HepG2 (cell line): ENCODE results near the gene AUP1. TPM values are rescaled to one million over a fixed set of nuclear protein-coding genes. Genes with fewer than 3 reads are reported as not detected.

Experiments used
- ARHGAP35 ChIP-seq: sonication (generic); formaldehyde crosslinking; IDR thresholded peaks from 2 replicates; pipeline ENCODE4 v1.9.0; 2022; ENCODE audit warnings: mild to moderate bottlenecking, inconsistent platforms, moderate library complexity, missing genetic modification reagents, borderline replicate concordance
- FLYWCH1 ChIP-seq: sonication (generic); formaldehyde crosslinking; IDR thresholded peaks from 2 replicates; pipeline ENCODE4 v1.8.1; 2023; ENCODE audit warnings: mild to moderate bottlenecking, missing genetic modification reagents
- FOXA1 ChIP-seq, 2 experiments: fragments of 450-650 bp in 1 of 2; sonication (generic) in 1 of 2; formaldehyde crosslinking in 1 of 2; IDR thresholded peaks; 2 replicates each; pipeline versions ENCODE4 v1.4.0 to v1.6.1; 2016 to 2020; ENCODE audit warnings: missing genetic modification reagents in 1 of 2
- FOXK1 ChIP-seq: sonication (generic); formaldehyde crosslinking; IDR thresholded peaks from 2 replicates; pipeline ENCODE4 v1.4.0; 2020; ENCODE audit warnings: low read depth, missing genetic modification reagents, borderline replicate concordance
- MAZ ChIP-seq, 2 experiments: sonication (generic) in 1 of 2; formaldehyde crosslinking in 1 of 2; IDR thresholded peaks; 2 replicates each; pipeline versions ENCODE4 v1.5.0 to v1.6.1; 2012 to 2020; ENCODE audit warnings: low read depth in 2 of 2, mild to moderate bottlenecking in 2 of 2, borderline replicate concordance in 1 of 2, improper control_type of control experiment in 1 of 2, low read length in 1 of 2, missing genetic modification reagents in 1 of 2, moderate library complexity in 1 of 2
- PHB2 ChIP-seq: fragments of 450-650 bp; IDR thresholded peaks from 2 replicates; pipeline ENCODE4 v1.6.1; 2018; ENCODE audit not compliant: partially characterized antibody
- SNRNP70 ChIP-seq: fragments of 200-400 bp; formaldehyde crosslinking; IDR thresholded peaks from 2 replicates; pipeline ENCODE4 v1.6.1; 2017; ENCODE audit warnings: mild to moderate bottlenecking, low read depth, low read length, moderate library complexity
- TBX3 ChIP-seq: fragments of 450-650 bp; IDR thresholded peaks from 2 replicates; pipeline ENCODE4 v1.6.1; 2017; ENCODE audit warnings: antibody characterized with exemption, mild to moderate bottlenecking, inconsistent platforms, borderline replicate concordance
- ZNF460 ChIP-seq: sonication (generic); formaldehyde crosslinking; IDR thresholded peaks from 2 replicates; pipeline ENCODE4 v1.5.1; 2020; ENCODE audit warnings: missing genetic modification reagents, mild to moderate bottlenecking, borderline replicate concordance
- ZNF615 ChIP-seq: sonication (generic); formaldehyde crosslinking; IDR thresholded peaks from 2 replicates; pipeline ENCODE4 v1.5.0; 2020; ENCODE audit warnings: mild to moderate bottlenecking, missing genetic modification reagents, borderline replicate concordance
- ZNF768 ChIP-seq: sonication (generic); formaldehyde crosslinking; IDR thresholded peaks from 2 replicates; pipeline ENCODE4 v1.4.0; 2020; ENCODE audit warnings: missing genetic modification reagents
- polyA plus RNA-seq, 8 experiments: library from polyadenylated mRNA; depleted of rRNA in 3 of 8; stranded (reverse) in 7 of 8; unstranded in 1 of 8; fragments of >200 nt; fragmentation: Illumina TruSeq in 4 of 8; extraction: Trizol in 4 of 8; gene quantifications; 2 replicates each; pipeline versions ENCODE4 v1.2.1 to v1.2.3, GENCODE V29; 2011 to 2016; ENCODE audit warnings: low read depth in 4 of 8, missing spikeins in 1 of 8, mixed read lengths in 1 of 8; ENCODE audit not compliant: insufficient read depth in 1 of 8
- total RNA-seq, 5 experiments: library from RNA; depleted of rRNA; stranded (reverse); fragments of >200 nt; fragmentation: Illumina TruSeq; extraction: Trizol; gene quantifications; 2 replicates each; pipeline ENCODE4 v1.2.3, GENCODE V29; 2016; ENCODE audit warnings: low read depth in 1 of 5
- TF ChIP-seq, protein P1 (sequence below): sonication (generic); formaldehyde crosslinking; IDR thresholded peaks from 2 replicates; pipeline ENCODE4 v1.9.0; 2021; ENCODE audit warnings: missing genetic modification reagents, borderline replicate concordance
- TF ChIP-seq, protein P2 (sequence below): sonication (generic); formaldehyde crosslinking; IDR thresholded peaks from 2 replicates; pipeline ENCODE4 v1.8.1; 2023; ENCODE audit warnings: missing genetic modification reagents, inconsistent platforms, borderline replicate concordance
- TF ChIP-seq, protein P3 (sequence below), 2 experiments: sonication (generic) in 1 of 2; formaldehyde crosslinking in 1 of 2; IDR thresholded peaks; 2 replicates each; pipeline versions ENCODE4 v1.4.0 to v1.6.1; 2016 to 2020; ENCODE audit warnings: borderline replicate concordance in 1 of 2, low read depth in 1 of 2, mild to moderate bottlenecking in 1 of 2, missing genetic modification reagents in 1 of 2
- TF ChIP-seq, protein P4 (sequence below): sonication (generic); formaldehyde crosslinking; conservative IDR thresholded peaks from 2 replicates; pipeline ENCODE4 v1.8.1; 2023; ENCODE audit warnings: missing genetic modification reagents

The AUP1 gene
- total and polyA plus RNA-seq, 2 of the 13 experiments (the other 11 are each of a cell fraction or from before 2014, with no cell fraction given) = 174 to 267 TPM

DNA sequence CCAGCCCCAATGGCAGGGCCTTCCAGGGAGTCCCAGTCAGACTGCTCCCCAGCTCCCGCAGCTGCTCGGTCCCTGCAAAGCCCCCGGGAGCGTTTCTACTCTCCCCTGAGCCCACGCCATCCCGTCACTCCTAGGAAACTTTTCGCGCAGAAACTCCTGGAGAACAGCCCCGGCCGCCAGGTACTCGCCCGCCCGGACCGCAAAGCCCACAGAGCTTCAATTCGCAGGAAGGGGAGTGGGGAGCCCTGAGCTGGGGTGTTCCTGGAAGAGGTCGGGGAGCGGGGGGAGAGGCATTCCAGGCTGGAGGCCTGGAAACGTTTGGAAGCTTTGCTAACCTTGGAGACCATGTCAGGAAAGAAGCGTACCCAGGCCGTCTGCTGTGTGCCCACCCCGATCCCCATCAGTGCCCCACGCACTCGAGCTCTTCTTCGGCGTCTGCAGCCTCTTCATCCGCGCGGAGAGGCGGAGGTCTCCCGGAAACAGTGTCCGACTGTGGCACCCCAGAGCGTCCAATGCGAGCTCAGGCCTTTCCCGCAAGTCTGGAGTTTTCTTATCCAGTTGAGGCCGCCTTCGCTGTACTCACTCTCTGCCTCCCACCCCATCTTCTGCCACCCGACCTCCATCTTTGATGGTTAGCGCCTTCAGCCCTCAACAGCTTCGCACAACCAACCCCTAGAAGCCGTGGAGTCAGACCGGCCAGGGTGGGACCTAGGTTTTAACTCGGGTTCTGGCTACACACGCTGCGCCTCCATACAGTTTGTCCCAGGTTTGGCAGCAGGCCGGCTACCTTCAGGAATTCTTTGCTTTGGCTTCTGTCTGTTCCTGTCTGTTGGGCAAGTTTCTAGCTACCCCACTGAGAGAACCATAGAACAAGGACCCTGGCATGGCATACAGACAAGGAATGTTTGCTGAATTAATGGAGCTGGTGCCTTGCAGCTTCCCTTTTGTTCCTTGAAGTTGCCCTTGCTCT, 25.7 kb downstream of the AUP1 start (continued):
- TF ChIP-seq, protein P1, sequence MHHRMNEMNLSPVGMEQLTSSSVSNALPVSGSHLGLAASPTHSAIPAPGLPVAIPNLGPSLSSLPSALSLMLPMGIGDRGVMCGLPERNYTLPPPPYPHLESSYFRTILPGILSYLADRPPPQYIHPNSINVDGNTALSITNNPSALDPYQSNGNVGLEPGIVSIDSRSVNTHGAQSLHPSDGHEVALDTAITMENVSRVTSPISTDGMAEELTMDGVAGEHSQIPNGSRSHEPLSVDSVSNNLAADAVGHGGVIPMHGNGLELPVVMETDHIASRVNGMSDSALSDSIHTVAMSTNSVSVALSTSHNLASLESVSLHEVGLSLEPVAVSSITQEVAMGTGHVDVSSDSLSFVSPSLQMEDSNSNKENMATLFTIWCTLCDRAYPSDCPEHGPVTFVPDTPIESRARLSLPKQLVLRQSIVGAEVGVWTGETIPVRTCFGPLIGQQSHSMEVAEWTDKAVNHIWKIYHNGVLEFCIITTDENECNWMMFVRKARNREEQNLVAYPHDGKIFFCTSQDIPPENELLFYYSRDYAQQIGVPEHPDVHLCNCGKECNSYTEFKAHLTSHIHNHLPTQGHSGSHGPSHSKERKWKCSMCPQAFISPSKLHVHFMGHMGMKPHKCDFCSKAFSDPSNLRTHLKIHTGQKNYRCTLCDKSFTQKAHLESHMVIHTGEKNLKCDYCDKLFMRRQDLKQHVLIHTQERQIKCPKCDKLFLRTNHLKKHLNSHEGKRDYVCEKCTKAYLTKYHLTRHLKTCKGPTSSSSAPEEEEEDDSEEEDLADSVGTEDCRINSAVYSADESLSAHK (CRISPR knock-in tag) = no peak
- TF ChIP-seq ZNF460 (no peak), FOXA1 (IDR thresholded peaks at IDR 0.05) (no peak), FOXA1 (CRISPR knock-in tag; IDR thresholded peaks at IDR 0.05) (no peak), FLYWCH1 (CRISPR knock-in tag) (no peak), ARHGAP35 (no peak), SNRNP70 (no peak), PHB2 (no peak), ZNF615 (CRISPR knock-in tag) (0 out of 2 replicates have a peak, but pooled peaks have one; percentile 8), MAZ (IDR thresholded peaks at IDR 0.05; ENCODE audit: borderline replicate concordance, low read depth, low read length) (no peak; the same call in 1 of the 2 replicates), MAZ (CRISPR knock-in tag; IDR thresholded peaks at IDR 0.05; ENCODE audit: low read depth) (no peak), FOXK1 (no peak), TBX3 (no peak), ZNF768 (CRISPR knock-in tag) (no peak)
- TF ChIP-seq, protein P2, sequence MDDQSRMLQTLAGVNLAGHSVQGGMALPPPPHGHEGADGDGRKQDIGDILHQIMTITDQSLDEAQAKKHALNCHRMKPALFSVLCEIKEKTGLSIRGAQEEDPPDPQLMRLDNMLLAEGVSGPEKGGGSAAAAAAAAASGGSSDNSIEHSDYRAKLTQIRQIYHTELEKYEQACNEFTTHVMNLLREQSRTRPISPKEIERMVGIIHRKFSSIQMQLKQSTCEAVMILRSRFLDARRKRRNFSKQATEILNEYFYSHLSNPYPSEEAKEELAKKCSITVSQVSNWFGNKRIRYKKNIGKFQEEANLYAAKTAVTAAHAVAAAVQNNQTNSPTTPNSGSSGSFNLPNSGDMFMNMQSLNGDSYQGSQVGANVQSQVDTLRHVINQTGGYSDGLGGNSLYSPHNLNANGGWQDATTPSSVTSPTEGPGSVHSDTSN (CRISPR knock-in tag) = no peak
- TF ChIP-seq, protein P3, sequence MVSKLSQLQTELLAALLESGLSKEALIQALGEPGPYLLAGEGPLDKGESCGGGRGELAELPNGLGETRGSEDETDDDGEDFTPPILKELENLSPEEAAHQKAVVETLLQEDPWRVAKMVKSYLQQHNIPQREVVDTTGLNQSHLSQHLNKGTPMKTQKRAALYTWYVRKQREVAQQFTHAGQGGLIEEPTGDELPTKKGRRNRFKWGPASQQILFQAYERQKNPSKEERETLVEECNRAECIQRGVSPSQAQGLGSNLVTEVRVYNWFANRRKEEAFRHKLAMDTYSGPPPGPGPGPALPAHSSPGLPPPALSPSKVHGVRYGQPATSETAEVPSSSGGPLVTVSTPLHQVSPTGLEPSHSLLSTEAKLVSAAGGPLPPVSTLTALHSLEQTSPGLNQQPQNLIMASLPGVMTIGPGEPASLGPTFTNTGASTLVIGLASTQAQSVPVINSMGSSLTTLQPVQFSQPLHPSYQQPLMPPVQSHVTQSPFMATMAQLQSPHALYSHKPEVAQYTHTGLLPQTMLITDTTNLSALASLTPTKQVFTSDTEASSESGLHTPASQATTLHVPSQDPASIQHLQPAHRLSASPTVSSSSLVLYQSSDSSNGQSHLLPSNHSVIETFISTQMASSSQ (IDR thresholded peaks at IDR 0.05; ENCODE audit: low read depth) = no peak
- TF ChIP-seq, protein P3 (CRISPR knock-in tag; IDR thresholded peaks at IDR 0.05; ENCODE audit: borderline replicate concordance) = no peak
- TF ChIP-seq, protein P4, sequence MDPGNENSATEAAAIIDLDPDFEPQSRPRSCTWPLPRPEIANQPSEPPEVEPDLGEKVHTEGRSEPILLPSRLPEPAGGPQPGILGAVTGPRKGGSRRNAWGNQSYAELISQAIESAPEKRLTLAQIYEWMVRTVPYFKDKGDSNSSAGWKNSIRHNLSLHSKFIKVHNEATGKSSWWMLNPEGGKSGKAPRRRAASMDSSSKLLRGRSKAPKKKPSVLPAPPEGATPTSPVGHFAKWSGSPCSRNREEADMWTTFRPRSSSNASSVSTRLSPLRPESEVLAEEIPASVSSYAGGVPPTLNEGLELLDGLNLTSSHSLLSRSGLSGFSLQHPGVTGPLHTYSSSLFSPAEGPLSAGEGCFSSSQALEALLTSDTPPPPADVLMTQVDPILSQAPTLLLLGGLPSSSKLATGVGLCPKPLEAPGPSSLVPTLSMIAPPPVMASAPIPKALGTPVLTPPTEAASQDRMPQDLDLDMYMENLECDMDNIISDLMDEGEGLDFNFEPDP = no peak
